KMS-11 (cell line): ENCODE measurements around the gene CD79A.

Experiments
- H2AFZ ChIP-seq: fragments of 200-600 bp; sonication (generic); 2 replicates; pipeline ENCODE4 v1.6.1; 2016; ENCODE audit warnings: antibody characterized with exemption, mixed run types, low read depth
- H3K27ac ChIP-seq: fragments of 200-600 bp; sonication (generic); 2 replicates; pipeline ENCODE4 v1.6.1; 2016; ENCODE audit warnings: mild to moderate bottlenecking, mixed run types
- H3K27me3 ChIP-seq: fragments of 200-600 bp; sonication (generic); 2 replicates; pipeline ENCODE4 v1.6.1; 2017; ENCODE audit warnings: mild to moderate bottlenecking, low read depth, mixed run types, moderate library complexity; ENCODE audit not compliant: insufficient read depth
- H3K36me3 ChIP-seq: fragments of 200-600 bp; sonication (generic); 2 replicates; pipeline ENCODE4 v1.6.1; 2017; ENCODE audit warnings: mild to moderate bottlenecking, mixed run types; ENCODE audit not compliant: insufficient read depth
- H3K4me1 ChIP-seq: fragments of 200-600 bp; sonication (generic); 2 replicates; pipeline ENCODE4 v1.6.1; 2016; ENCODE audit warnings: mild to moderate bottlenecking, low read depth, mixed run types; ENCODE audit not compliant: poor library complexity, severe bottlenecking
- H3K4me2 ChIP-seq: fragments of 200-600 bp; sonication (generic); 2 replicates; pipeline ENCODE4 v1.7.0; 2016; ENCODE audit warnings: mild to moderate bottlenecking, mixed run types
- H3K4me3 ChIP-seq: fragments of 200-600 bp; sonication (generic); IDR thresholded peaks from 2 replicates; pipeline ENCODE4 v1.6.1; 2017; ENCODE audit warnings: low read depth, low read length, mixed read lengths; ENCODE audit not compliant: insufficient read depth
- H3K79me2 ChIP-seq: fragments of 200-600 bp; sonication (generic); 2 replicates; pipeline ENCODE4 v1.6.1; 2016; ENCODE audit warnings: low read depth, mixed run types; ENCODE audit not compliant: insufficient read depth
- H3K9ac ChIP-seq: fragments of 200-600 bp; sonication (generic); 2 replicates; pipeline ENCODE4 v1.6.1; 2016; ENCODE audit warnings: mild to moderate bottlenecking, mixed run types
- H4K20me1 ChIP-seq: fragments of 200-600 bp; sonication (generic); 2 replicates; pipeline ENCODE4 v1.6.1; 2016; ENCODE audit warnings: mild to moderate bottlenecking, mixed run types; ENCODE audit not compliant: insufficient read depth
- CTCF ChIP-seq: fragments of 200-600 bp; sonication (generic); conservative IDR thresholded peaks from 2 replicates; pipeline ENCODE4 v1.6.1; 2017; ENCODE audit warnings: low read depth, mild to moderate bottlenecking, antibody characterized with exemption, low read length, moderate library complexity, mixed read lengths

Gene CD79A

GRCh38 chr19:41897181-41897580, 20.1 kb downstream of the CD79A start:
- Histone ChIP-seq H3K4me1 (no peaks in the 10 kb centered on the region), H4K20me1 (no peaks in the 10 kb centered on the region), H3K27me3 (no peaks in the 10 kb centered on the region), H3K36me3 (no peaks in the 10 kb centered on the region; the same call in 1 of the 2 replicates), H3K79me2 (no peaks in the 10 kb centered on the region), H3K4me2 (no peak overlapping the region), H2AFZ (no peak overlapping the region), H3K9ac (no peak overlapping the region), H3K27ac (no peak overlapping the region), H3K4me3 (no peak overlapping the region)
- no peak for TF ChIP-seq CTCF

GRCh38 chr19:41897820-41898219, 20.7 kb downstream of the CD79A start:
- Histone ChIP-seq H4K20me1 (no peaks in the 10 kb centered on the region), H3K79me2 (no peaks in the 10 kb centered on the region), H3K27me3 (no peaks in the 10 kb centered on the region), H3K9ac (no peak overlapping the region), H3K4me1 (no peaks in the 10 kb centered on the region), H3K27ac (no peak overlapping the region), H3K4me3 (no peak overlapping the region), H2AFZ (no peak overlapping the region), H3K36me3 (no peaks in the 10 kb centered on the region; the same call in 1 of the 2 replicates), H3K4me2 (no peak overlapping the region)
- no peak for TF ChIP-seq CTCF

- Histone ChIP-seq H3K4me3 (no peak overlapping the region), H3K36me3 (no peaks in the 10 kb centered on the region; the same call in 1 of the 2 replicates), H3K27ac (no peak overlapping the region), H3K4me2 (no peak overlapping the region), H4K20me1 (no peaks in the 10 kb centered on the region), H2AFZ (no peak overlapping the region), H3K79me2 (no peaks in the 10 kb centered on the region), H3K27me3 (no peaks in the 10 kb centered on the region), H3K4me1 (no peaks in the 10 kb centered on the region), H3K9ac (no peak overlapping the region)
- TF ChIP-seq CTCF = no peak
Observed at GRCh38 chr19:41898235-41898634, 21.2 kb downstream of the CD79A start.

- Histone ChIP-seq H3K79me2 (no peaks in the 10 kb centered on the region), H3K4me3 (no peak overlapping the region), H3K36me3 (no peaks in the 10 kb centered on the region; the same call in 1 of the 2 replicates), H3K9ac (no peak overlapping the region), H4K20me1 (no peaks in the 10 kb centered on the region), H3K4me1 (no peaks in the 10 kb centered on the region), H3K27ac (no peak overlapping the region), H3K4me2 (no peak overlapping the region), H3K27me3 (no peaks in the 10 kb centered on the region), H2AFZ (no peak overlapping the region)
- no peak for TF ChIP-seq CTCF
Observed at GRCh38 chr19:41901707-41902360, 24.8 kb downstream of the CD79A start.
